AG10803 (cell line): ENCODE measurements around the gene ZC3H13.
"Not testable (repeated sequence)": the region's sequence is repeated elsewhere in the genome, so short reads cannot be mapped to it uniquely, and the experiment has no call there.

Experiments used
- DNase-seq: peaks from one replicate; pipeline ENCODE4 v3.0.0; 2010; ENCODE audit warnings: low read depth
- H3K4me3 ChIP-seq: 2 replicates; pipeline ENCODE4 v1.5.1; 2011; ENCODE audit warnings: mild to moderate bottlenecking, low read length, control low read depth
- TF ChIP-seq, protein P1 (sequence below): conservative IDR thresholded peaks from 2 replicates; pipeline ENCODE4 v1.5.1; 2011; ENCODE audit warnings: mild to moderate bottlenecking, low read length, control low read depth, inconsistent platforms

ZC3H13 gene

DNA sequence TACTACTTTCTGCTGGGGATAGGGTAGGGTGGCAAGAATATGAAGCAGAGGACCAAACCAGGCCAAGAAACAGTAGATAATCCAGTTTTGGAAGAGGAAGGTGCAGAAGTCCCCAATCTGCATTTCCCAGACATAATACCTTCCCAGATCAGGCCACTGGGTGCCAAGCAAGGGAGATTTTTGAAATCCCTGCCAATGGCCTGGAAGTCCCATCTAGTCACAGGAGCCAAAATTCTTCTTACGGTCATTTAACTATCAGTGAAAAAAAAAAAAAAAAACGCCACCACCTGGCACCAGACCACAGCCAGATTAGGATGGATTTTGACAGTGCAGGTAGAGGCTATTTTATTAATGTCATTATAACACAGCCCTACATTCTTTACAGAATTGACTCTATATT, 57.8 kb downstream of the ZC3H13 start:
- TF ChIP-seq, protein P1, sequence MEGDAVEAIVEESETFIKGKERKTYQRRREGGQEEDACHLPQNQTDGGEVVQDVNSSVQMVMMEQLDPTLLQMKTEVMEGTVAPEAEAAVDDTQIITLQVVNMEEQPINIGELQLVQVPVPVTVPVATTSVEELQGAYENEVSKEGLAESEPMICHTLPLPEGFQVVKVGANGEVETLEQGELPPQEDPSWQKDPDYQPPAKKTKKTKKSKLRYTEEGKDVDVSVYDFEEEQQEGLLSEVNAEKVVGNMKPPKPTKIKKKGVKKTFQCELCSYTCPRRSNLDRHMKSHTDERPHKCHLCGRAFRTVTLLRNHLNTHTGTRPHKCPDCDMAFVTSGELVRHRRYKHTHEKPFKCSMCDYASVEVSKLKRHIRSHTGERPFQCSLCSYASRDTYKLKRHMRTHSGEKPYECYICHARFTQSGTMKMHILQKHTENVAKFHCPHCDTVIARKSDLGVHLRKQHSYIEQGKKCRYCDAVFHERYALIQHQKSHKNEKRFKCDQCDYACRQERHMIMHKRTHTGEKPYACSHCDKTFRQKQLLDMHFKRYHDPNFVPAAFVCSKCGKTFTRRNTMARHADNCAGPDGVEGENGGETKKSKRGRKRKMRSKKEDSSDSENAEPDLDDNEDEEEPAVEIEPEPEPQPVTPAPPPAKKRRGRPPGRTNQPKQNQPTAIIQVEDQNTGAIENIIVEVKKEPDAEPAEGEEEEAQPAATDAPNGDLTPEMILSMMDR: no peak
- H3K4me3 ChIP-seq: no peak overlapping the region
- DNase-seq: no peak

DNA sequence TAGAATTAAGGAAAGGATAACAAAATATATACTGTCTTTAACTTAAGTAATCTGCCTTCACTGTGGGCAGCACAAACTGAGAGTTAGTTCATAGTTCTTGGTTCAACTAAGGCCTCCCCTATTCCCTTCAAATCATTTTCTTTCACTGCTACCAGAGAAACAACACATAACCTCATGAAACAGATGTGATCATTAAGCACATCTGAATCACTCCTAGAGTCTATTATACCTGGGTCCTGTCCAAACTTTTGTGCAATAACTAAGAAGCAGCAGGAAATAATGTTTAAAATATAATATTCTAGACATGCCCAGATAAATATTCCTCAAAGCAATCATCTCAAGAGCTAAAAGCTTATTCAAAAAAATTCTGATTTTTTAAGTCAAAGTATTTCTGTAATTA, 62.9 kb downstream of the ZC3H13 start:
- H3K4me3 ChIP-seq: no peak overlapping the region
- TF ChIP-seq, protein P1: no peak
- peak; percentile 82 for DNase-seq

DNA sequence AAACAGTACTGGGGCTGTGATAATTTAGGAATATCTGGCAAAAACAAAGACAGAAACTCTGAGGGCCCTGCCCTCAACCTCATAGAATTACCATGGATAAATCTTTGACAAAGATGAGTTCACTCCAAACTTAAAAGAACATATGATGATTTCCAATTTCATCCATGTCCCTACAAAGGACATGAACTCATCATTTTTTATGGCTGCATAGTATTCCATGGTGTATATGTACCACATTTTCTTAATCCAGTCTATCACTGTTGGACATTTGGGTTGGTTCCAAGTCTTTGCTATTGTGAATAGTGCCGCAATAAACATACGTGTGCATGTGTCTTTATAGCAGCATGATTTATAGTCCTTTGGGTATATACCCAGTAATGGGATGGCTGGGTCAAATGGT, 71.4 kb downstream of the ZC3H13 start:
- not testable (repeated sequence) for H3K4me3 ChIP-seq, DNase-seq

DNA sequence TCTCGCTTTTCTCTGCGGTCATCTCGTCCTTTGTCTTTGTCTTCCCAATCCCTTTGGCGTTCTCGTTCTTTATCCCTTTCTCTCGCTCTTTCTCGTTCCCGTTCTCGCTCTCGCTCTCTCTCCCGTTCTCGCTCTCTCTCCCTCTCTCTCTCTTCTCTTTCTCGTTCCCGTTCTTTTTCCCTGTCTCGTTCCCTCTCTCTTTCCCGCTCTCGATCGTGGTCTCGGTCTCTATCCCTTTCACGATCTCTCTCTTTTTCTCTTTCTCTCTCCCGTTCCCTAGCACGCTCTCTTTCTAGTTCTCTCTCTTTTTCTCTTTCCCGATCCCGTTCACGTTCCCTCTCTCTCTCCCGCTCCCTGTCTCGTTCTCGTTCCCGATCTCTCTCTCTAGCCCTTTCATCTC, 77.2 kb downstream of the ZC3H13 start:
- no peak for DNase-seq
- no peak overlapping the region for H3K4me3 ChIP-seq
- TF ChIP-seq, protein P1: no peak

DNA sequence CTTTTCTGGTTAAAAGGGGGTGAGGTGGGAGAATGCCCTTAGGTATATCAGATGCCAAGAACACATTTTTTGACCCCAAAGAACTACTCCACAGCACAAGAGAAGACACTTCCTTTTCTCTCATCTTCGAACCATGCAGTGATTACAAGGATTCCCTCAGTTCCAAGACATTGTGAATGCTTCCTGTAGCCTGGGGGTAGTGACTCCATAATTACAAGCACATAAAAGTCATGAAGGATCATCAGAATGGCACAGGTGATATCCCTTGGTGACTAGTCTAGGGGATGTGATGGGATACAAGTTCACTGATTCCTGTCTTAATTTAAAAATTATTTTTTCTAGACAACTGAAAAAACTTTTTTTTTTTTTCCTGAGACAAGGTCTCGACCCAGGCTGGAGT, 78.0 kb downstream of the ZC3H13 start:
- TF ChIP-seq, protein P1: no peak
- no peak for DNase-seq
- H3K4me3 ChIP-seq: no peak overlapping the region

DNA sequence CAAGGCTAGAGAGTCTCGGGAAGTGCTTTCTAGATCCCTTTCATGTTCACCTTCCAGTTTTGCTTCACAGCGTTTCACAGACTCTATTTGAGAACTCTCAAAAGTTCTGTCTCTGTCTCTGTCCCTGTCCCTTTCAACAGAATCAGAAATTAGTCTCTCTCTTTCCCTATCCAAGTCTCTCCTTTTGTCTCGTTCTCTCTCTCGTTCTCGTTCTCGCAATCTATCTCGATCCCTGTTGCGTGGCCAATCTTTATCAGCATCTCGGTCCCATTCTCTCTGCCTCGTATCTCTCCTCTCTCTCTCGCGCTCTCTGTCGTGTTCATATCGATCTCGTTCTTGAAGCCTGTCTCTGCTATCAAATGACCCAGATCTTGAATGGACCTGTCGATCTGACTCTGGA, 85.0 kb downstream of the ZC3H13 start:
- TF ChIP-seq, protein P1: no peak
- DNase-seq: no peak
- H3K4me3 ChIP-seq: no peak overlapping the region

DNA sequence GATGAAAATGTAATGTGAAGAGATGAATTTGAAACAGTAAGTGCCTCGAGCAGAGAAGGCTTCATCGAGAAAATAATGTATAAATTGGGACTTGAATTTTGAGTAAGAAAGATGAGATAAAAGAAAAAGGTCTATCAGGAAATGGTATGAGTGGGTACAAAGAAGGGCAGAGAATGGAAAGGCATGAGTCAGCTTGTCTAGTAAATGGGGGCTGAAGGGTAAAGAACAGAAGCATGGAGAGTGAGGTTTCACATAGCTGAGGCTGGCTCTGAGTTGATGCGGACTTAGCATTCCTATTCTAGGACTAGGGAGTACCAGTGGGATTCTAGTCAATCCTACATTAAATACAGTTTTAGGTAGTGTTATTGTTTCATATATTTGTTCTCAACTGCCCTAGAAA, 85.8 kb downstream of the ZC3H13 start:
- no peak for DNase-seq
- H3K4me3 ChIP-seq: no peak overlapping the region
- TF ChIP-seq, protein P1: no peak

DNA sequence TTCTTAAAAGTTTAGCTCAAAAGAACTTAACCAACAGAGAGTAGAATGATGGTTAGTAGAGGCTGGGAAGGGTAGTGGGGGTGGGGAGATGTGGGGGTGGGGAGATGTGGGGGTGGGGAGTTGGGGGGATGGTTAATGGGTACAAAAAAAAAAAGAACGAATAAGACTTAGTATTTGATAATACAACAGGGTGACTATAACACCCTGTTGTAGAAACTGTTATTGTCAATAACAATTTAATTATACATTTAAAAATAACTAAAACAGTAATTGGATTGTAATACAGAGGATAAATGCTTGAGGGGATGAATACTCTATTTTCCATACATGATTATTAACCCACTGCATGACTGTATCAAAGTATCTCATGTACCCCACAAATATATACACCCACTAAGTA, 91.1 kb downstream of the ZC3H13 start:
- H3K4me3 ChIP-seq: no peak overlapping the region
- TF ChIP-seq, protein P1: no peak
- no peak for DNase-seq
